ENCODE data around the gene PRPF31. TPM values are rescaled to one million over a fixed set of nuclear protein-coding genes. Genes with fewer than 3 reads are reported as not detected.

Gene PRPF31
- total and polyA plus RNA-seq, 11 donors: 30.0 to 58.4 (median 41.4) TPM

DNA sequence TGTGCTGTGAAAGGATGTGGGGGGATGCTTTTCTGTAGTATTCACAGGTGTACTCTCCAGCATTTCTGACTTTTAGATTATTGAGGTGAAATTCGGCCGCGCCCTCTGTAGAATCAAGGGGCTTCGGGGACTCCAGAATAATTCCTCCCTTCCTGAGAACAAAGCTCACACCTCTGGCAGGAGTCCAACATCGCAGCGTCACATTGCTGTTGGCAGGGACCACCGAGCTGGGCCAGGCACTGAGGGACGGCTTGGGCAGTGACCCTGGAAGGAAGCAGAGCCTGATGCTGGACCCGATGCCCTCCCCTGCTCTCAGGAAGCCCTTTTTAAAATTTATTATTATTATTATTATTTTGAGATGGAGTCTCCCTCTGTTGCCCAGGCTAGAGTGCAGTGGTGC, 40.7 kb upstream of the PRPF31 start:
- peaks cover 0 to 4% (median 0%) of the 10 kb centered on the region in 9 donors for H3K27me3 ChIP-seq
- DNase-seq (no peak), ATAC-seq (no peak)
- H3K27ac ChIP-seq: no peak overlapping the region
- H3K4me1 ChIP-seq: no peaks in the 10 kb centered on the region
- TF ChIP-seq POLR2A (IDR thresholded peaks at IDR 0.05): no peak
- H3K4me3 ChIP-seq: no peak overlapping the region
- H3K9me3 ChIP-seq: peaks cover 0 to 4% (median 0%) of the 10 kb centered on the region in 12 donors
- intact Hi-C loops (cut with DNase I): no loop called here
- no peaks in the 10 kb centered on the region for H3K36me3 ChIP-seq
- 51 to 64% (median 58%) methylated on average over 9 of the region's 9 CpGs for WGBS, 4 donors

DNA sequence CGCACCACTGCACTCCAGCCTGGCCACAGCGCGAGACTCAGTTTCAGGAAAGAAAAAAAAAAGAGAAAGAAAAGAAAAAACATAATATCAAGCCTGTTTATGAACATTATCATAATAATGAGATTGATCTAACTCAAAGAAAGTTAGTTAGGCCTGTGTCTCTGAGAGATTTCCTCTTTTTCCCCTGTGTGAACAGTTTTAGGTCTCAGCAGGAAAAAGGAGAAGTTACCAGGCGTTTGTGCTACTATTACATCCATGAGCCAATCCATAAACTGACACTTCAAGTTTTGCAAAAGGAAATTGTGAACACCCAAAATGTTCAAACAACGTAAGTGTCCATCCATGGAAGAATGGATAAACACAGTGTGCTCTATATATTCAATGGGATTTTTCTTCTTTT, 38.2 kb upstream of the PRPF31 start:
- peak in 1 of 4 donors; percentile 45 for ATAC-seq
- DNase-seq: no peak
- Histone ChIP-seq H3K27ac (peak overlapping the region in 1 of 12 donors; percentile 44), H3K9me3 (peaks cover 0 to 12% (median 3%) of the 10 kb centered on the region in 12 donors), H3K36me3 (no peaks in the 10 kb centered on the region), H3K4me3 (no peak overlapping the region), H3K27me3 (peaks cover 0 to 4% (median 0%) of the 10 kb centered on the region in 9 donors), H3K4me1 (no peaks in the 10 kb centered on the region)
- TF ChIP-seq, protein P1, sequence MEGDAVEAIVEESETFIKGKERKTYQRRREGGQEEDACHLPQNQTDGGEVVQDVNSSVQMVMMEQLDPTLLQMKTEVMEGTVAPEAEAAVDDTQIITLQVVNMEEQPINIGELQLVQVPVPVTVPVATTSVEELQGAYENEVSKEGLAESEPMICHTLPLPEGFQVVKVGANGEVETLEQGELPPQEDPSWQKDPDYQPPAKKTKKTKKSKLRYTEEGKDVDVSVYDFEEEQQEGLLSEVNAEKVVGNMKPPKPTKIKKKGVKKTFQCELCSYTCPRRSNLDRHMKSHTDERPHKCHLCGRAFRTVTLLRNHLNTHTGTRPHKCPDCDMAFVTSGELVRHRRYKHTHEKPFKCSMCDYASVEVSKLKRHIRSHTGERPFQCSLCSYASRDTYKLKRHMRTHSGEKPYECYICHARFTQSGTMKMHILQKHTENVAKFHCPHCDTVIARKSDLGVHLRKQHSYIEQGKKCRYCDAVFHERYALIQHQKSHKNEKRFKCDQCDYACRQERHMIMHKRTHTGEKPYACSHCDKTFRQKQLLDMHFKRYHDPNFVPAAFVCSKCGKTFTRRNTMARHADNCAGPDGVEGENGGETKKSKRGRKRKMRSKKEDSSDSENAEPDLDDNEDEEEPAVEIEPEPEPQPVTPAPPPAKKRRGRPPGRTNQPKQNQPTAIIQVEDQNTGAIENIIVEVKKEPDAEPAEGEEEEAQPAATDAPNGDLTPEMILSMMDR (IDR thresholded peaks at IDR 0.05): no peak
- TF ChIP-seq POLR2A (IDR thresholded peaks at IDR 0.05): no peak
- 70 to 83% (median 78%) methylated on average over 5 of the region's 5 CpGs for WGBS, 4 donors
- intact Hi-C loops (cut with DNase I): no loop called here

DNA sequence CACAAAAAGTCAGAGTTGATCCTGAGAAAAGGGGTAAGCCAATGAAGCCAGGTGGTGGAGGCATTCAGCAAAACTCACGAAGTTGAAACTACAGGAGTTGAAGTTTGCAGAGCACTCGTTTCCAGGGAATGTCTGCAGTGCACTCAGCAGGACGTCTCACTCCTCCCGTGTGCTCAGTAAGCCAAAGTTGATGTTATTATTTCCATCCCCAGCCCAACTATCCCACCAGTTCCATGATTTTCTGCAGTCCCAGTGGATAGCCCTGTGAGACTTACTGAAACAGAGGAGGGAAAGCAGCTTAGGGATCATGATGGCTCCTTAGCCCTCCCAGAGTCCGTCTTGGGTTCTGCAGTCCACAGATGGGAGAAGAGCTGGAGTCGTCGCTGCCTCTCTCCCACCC, 34.5 kb upstream of the PRPF31 start, which contains the start of gene TARM1:
Gene TARM1 (minus strand): TSS at position 334 of the 400 bp plus-strand sequence. CDS start 25 bp downstream, at position 309.
- intact Hi-C loops (cut with DNase I): no loop called here
- TF ChIP-seq, protein P1 (IDR thresholded peaks at IDR 0.05): no peak
- no peak for TF ChIP-seq POLR2A (IDR thresholded peaks at IDR 0.05)
- ATAC-seq (no peak), DNase-seq (no peak)
- Histone ChIP-seq H3K27me3 (peaks cover 0 to 4% (median 0%) of the 10 kb centered on the region in 9 donors), H3K36me3 (no peaks in the 10 kb centered on the region), H3K4me3 (no peak within 1 kb of the TSS), H3K27ac (no peak within 1 kb of the TSS), H3K4me1 (no peaks in the 10 kb centered on the region), H3K9me3 (peaks cover 0 to 19% (median 6%) of the 10 kb centered on the region in 12 donors)
- WGBS, 4 donors: 72 to 86% (median 84%) methylated on average over 7 of the region's 7 CpGs

DNA sequence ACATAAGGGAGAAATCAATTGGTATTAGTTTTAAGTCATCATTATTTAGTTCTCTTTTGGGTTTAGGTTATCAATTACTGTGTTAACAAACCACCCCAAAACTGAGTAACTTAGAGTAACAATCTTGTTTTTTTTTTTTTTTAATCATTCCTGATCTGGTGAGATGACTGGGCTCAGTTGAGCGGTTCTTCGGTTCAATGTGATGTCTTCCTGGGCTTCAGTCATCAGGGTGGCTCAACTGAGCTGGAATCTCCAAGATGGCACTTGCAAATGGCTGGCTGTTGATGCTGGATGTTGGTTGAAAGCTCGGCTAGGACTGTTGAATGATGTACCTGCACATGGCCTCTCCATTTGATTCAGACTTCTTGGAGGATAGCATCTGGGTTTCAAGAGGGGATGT, 31.1 kb upstream of the PRPF31 start:
- TF ChIP-seq, protein P1 (IDR thresholded peaks at IDR 0.05): no peak
- no peak for TF ChIP-seq POLR2A (IDR thresholded peaks at IDR 0.05)
- no peaks in the 10 kb centered on the region for H3K4me1 ChIP-seq
- no peaks in the 10 kb centered on the region for H3K36me3 ChIP-seq
- DNase-seq (no peak), ATAC-seq (no peak)
- H3K4me3 ChIP-seq: no peak overlapping the region
- no peak overlapping the region for H3K27ac ChIP-seq
- peaks cover 0 to 19% (median 6%) of the 10 kb centered on the region in 12 donors for H3K9me3 ChIP-seq
- peaks cover 0 to under 1% (median 0%) of the 10 kb centered on the region in 9 donors for H3K27me3 ChIP-seq
- 75 to 88% (median 87%) methylated on average over 3 of the region's 3 CpGs for WGBS, 4 donors
- intact Hi-C loops (cut with DNase I): no loop called here
